GM21786 (cell line): Measurements from ENCODE around the gene MRPL18.
"Not testable (repeated sequence)": the region's sequence is repeated elsewhere in the genome, so short reads cannot be mapped to it uniquely, and the experiment has no call there.

Source experiments
- ATAC-seq: cut with Tn5 transposase; IDR thresholded peaks from one replicate; pipeline ENCODE4 v1.9.1; 2021; ENCODE audit not compliant: unreplicated experiment

Gene MRPL18

DNA sequence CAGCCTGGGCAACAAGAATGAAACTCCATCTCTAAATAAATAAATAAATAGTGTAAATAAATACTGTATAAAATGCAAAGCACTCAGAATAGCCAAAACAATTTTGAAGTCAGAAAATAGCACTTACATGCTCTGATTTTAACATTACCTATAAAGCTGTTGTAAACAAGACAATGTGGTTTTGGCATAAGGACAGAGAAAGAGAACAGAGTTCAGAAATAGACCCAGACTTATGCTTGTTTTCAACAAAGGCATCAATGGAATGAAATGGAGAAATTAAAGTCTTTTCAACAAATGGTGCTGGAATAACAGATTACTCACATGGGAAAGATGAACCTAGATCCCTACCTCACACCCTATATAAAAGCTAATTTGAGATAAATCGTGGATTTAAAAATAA is 18.1 kb upstream of the MRPL18 start:
- no peak for ATAC-seq

DNA sequence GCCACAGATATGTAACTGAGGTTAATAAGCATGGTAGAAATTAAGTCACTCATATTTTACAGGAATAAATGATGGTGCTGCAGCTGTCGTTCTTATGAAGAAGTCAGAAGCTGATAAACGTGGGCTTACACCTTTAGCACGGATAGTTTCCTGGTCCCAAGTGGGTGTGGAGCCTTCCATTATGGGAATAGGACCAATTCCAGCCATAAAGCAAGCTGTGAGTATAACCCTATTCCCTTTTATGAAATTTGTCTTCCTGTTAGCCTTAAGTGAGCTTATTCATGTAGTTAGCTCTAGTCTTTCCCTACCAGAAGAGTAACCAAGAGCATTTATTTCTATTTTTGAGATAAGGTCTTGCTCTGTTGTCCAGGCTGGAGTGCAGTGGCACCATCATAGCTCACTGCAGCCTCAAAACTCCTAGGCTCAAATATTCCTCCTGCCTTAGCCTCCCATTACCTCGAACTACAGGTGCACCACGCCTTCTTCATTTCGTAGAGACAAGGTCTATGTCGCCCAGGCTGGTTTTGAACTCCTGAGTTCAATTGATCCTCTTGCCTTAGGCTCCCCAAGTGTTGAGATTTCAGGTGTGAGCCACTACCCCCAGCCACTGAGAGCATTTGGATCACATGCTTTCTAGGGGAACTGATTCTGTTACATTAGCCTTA is 12.9 kb upstream of the MRPL18 start:
- ATAC-seq = no peak

DNA sequence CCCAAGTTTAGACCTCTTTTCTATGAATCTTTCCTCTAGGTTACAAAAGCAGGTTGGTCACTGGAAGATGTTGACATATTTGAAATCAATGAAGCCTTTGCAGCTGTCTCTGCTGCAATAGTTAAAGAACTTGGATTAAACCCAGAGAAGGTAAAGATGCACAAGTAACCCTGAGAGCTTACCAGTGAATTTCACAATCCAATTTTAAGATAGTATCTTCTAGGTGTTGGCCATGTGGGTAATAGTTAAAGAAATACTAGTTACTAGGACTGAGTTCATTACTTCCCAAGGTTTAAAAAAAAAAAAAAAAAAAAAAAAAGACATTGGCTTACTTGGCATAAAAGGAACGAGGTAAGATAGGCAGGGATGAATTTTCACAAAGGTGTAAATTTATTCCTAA is 12.1 kb upstream of the MRPL18 start:
- no peak for ATAC-seq

DNA sequence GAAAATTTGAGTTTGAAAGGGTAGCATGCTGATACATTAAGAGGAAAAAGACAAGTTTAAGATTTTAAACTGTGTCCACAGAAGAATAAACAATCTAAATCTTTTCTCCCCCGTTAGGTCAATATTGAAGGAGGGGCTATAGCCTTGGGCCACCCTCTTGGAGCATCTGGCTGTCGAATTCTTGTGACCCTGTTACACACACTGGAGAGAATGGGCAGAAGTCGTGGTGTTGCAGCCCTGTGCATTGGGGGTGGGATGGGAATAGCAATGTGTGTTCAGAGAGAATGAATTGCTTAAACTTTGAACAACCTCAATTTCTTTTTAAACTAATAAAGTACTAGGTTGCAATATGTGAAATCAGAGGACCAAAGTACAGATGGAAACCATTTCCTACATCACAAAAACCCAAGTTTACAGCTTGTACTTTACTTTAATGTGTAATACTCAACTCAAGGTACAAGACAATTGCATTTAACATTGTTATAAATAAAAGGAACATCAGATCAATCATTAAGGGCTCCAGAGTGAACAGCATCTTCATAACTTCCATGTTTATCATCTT is 11.6 kb upstream of the MRPL18 start:
- no peak for ATAC-seq

DNA sequence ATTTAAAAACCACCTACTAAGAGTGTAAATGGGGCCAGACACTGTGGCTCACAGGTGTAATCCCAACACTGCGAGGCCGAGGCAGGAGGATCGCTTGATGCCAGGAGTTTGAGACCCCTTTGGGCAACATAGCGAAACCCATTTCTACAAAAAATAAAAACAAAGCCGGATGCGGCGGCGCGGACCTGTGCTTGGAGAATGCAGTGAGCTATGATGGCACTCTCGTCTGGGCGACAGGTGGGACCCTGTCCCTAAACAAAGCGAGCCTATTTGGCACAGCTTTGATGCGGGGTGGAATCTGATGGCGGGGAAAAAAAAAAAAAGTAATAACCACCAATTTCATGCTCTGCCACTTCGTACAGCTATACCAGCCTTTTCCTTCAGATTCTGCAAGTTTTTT is 2.0 kb upstream of the MRPL18 start:
- no peak for ATAC-seq

DNA sequence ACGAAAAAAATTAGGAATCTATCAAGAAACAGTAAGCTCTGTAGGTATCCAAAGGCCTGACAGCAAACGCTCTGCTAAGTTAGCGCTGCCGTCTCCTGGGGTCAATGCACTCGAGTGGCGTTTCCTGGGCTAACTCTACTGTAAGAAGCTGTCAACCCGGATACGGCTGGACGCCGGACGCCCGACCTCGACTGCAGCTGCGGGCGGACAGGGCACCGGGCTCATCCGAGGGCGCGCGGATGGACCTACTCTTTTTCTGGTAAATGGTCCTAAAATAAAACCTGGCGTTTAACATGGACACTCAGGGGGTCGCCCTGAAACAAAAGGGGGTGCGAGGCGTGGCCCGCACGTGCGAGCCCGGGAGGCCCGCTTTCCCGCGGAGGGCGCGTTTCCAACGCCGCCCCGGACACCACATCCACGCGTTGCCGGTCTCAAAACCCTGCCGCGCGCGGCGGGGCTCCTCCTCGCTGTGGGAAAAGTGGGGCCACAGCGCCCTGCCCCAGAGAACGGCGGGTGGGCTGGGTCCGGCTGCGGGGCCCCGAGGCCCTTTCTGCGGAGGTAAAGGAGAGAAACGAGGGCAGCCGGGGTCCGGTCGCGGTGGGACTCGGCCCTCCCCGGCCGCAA is 1.4 kb upstream of the MRPL18 start:
- ATAC-seq = no peak

DNA sequence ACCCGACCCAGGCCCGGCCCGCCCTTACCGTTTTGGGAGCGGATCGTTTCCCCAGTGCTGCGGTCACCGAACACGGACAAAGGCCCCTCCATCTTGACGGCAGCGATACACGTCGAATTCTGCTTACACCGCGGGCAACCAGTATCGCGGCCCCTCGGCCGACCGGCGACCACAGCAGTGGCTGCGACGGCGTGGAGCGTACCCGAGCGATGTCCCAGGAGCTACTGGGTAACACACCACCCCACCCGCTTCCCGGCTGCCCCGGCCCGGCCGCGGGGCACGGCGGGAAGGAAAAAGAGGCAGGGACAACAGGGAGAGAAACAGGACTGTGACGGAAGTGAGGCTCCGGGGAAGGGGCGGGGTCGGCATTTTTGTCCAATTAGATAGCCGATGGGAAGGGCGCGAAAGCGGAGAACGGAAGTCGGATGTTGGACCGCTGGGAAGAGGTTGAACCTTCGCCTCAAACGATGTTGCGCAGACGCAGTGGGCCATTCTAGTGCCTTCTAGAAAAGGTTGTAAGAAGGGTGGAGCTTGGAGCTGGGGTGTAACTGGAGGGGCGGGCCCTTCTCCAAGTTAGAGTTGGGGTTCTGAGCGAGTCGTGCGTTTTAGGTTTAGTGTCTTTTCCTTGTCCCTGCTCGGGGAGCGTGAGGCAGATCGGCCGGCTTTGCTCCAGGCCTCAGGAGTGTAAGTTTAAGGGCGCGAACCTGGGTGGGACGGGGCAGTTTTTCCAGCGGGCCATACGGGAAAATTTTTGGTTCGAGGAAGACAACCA is 704 bp upstream of the MRPL18 start, which contains the start of gene TCP1:
Gene TCP1 (minus strand): TSS at position 226 of the 772 bp plus-strand sequence. CDS start 134 bp downstream, at position 92.
- peak; percentile 68 for ATAC-seq

DNA sequence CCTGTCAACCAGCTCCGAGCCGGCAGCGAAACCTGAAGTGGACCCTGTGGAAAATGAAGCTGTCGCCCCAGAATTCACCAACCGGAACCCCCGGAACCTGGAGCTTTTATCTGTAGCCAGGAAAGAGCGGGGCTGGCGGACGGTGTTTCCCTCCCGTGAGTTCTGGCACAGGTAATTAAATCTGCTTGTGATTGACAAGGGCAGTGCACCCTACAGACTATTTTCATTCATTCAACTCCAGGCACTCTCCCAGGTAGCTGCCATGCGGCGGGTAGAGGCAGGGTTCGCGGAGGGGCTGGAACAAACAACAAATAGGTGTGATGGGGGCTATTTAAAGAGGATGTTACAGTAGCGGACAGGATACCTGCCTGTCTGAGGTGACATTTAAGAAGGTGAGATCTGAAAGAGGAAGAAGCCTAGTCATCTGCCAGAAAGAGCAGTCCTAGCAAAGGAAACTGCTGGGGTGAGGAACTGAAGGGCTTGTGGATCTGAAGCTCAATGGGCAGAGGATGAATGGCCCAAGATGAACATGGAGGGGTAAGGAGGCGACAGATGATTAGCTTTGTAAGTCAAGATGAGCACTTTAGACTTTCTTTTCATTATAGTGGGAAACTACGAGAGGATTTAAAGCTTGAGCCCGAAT is 810 bp downstream of the MRPL18 start:
- no peak for ATAC-seq

DNA sequence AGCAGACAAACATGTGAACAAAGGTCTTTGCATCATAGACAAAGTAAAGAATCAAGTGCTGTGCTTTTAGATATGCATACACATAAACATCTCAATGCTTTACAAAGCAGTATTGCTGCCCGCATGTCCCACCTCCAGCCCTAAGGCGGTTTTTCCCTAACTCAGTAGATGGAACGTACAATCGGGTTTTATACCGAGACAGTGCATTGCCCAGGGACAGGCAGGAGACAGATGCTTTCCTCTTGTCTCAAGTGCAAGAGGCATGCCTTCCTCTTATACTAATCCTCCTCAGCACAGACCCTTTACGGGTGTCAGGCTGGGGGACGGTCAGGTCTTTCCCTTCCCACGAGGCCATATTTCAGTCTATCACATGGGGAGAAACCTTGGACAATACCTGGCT is 4.7 kb downstream of the MRPL18 start:
- ATAC-seq = not testable (repeated sequence)

DNA sequence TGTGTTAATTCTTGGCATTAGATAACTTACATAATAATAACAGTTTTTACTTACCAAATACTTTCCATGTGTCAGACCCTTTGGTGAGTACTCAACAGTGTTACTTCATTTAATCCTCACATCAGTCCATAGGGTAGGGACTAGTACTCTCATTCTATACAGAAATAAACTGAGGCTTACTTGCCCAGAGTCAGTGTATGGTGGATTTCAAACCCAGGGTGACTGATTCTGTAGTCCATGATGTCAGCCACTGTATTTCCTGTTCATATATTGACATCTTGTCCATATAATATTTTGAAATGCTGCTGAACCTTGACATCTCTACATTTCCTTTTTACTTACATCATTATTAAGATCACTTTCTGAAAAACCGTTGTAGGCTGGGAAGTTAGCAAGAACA is 7.3 kb downstream of the MRPL18 start:
- no peak for ATAC-seq

DNA sequence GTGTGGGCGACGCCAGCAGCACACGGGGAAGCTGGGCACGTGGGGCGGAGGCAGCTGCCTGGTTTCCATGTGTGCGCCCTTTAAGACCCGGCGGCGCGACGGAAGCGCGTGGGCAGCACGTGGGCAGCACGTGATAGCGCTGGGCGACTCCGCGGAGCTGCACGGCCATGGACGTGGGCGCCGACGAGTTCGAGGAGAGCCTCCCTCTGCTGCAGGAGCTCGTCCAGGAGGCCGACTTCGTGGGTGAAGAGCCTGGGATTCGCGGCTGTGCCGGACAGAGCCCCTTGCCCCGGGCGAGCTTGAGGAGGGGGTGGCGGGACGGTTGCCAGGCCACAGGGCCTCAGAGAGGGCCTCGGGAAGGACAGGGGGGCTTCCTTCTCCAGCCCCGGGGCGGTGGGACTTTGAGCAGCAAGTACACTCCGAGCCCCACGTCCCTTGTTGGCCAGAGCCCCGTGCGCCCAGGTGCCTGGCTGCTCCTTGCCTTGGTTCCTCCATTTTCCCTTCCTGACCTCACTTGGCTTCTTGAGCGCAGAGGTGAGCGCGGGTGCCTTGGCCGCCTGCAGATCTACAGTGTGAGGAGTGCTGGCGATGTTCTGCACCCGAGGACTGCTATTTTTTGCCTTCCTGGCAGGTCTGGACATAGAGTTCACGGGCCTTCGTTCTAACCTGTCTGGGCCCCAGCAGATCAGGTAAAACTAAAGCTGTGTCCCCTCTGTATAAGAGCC is 10.0 kb downstream of the MRPL18 start, which contains the start of gene PNLDC1:
Gene PNLDC1 (plus strand): TSS at position 136 of the 725 bp plus-strand sequence. CDS start 32 bp downstream, at position 168.
- ATAC-seq = no peak

DNA sequence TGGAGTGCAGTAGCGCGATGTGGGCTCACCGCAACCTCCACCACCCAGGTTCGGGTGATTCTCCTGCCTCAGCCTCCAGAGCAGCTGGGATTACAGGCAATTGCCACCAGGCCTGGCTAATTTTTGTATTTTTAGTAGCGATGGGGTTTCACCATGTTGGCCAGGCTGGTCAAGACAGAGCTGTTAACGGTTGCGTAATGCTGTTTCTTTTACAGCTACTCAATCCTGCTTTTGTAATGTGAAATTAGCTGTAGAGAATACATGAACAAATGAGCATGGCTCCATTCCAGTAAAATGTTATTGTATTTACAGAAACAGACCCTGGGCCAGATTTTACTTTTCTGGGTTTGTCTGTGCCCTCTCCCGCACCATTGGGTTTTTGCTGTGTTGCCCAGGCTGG is 11.7 kb downstream of the MRPL18 start:
- no peak for ATAC-seq

DNA sequence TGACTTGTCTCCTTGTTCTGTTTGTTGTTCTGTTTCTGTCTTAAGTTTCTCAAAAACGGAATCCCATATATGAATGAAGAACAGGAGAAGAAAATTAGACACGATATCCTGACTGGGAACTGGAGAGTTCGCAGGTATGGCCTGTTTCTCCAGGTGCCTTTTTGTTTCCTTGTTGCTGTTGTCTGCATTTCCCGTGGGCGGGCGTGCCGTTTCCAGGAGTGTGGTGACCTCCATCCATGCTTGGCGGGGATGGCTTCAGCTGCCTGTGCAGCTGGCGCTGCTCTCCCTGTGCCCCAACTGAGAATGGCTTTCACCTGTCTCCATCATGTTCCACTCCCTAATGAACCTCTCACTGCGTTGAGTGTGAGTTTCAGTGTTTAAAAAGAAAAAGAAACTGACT is 14.2 kb downstream of the MRPL18 start:
- no peak for ATAC-seq

DNA sequence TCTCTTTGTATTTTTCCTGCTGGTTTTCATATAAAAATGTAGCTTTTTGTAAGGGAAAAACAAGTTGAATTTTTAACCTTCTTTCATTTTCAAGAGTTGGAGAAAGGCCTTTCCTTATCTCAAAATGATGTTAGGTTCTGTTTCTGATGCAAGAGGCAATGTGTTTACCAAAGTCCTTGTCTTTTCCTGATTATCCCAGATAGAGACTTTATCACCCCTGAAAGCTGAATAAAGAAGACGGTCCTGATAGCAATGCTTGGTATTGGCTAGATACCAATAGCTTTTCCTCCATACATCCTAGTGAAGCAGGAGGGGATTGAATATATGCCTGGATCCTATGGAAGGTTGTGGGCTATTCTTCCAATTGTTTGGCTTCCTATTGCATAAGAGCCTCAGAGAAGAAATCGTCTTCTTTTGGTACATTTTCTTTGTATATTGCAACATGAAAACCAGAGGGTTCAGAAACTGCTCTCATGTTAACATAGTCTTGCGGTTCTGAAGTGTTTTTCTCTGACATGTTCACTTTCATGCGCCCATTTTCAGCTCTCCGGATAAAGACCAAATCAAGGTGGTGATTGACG is 15.3 kb downstream of the MRPL18 start:
- no peak for ATAC-seq

DNA sequence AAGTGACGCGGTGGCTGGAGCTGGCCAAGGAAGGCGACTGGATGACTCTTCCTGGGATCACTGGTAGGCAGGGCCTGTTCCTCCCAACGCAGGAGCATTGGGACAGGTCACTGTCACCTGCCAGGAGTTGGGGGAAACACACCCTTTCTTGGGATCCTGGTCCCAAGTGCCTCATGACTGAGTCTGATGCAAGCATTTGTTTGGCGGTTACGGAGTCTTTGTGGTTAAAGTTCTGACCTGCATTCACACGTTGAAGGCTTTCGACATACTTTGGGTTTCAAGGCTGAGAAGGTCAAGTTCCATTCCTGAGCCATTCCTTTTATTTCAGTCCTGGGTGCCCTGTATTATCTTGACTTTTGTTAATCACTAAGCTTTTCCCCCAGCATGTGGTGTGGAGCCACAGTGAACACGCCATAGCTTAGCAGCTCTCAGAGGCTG is 15.8 kb downstream of the MRPL18 start:
- no peak for ATAC-seq

DNA sequence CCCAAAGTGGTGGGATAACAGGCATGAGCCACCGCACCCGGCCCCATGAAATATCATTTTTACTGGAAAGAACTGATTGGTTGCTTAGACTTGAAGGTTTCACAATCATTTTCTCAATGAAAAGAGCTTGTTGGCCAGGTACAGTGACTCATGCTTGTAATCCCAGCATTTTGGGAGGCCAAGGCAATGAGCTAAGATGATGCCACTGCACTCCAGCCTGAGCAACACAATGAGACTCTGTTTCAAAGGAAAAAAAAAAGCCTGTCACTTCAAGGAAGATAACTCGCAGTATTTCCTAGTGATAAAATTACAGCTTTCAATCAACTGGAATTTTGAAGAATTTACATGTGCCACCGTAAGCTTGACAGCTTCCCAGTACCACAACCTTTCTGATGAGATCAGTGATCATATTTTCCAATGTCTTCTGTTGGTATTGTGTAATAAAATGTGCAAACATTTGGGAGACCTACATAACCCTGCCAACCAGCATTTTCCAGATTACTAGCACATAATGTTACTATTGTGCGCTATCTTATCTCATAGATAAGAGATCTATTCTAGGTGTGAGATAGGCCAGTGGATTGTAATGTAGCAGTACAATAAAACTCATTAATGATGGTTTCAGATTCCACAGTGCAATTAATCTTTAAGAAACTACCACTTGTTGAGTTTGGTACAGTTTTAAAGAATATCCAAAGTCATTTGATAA is 17.0 kb downstream of the MRPL18 start:
- no peak for ATAC-seq

DNA sequence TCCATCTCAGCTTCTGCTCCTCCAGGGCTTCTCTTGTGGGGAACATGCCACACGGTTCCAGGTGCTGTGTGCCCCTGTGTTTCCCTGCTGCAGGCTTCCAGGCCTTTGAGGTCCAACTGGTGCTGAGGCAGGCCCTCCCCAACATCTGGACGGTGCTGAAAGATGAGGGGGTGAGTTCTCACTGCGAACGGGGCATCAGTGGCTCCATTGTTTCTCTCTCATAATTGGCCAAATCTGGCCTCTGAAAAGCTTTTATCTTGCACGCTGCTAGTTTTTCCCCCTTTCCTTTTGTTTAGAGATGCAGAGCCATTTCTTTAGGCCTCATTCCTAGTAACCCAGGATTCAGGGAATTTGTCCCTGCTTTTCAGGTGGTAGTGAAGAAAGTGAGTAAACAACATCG is 18.4 kb downstream of the MRPL18 start:
- no peak for ATAC-seq

DNA sequence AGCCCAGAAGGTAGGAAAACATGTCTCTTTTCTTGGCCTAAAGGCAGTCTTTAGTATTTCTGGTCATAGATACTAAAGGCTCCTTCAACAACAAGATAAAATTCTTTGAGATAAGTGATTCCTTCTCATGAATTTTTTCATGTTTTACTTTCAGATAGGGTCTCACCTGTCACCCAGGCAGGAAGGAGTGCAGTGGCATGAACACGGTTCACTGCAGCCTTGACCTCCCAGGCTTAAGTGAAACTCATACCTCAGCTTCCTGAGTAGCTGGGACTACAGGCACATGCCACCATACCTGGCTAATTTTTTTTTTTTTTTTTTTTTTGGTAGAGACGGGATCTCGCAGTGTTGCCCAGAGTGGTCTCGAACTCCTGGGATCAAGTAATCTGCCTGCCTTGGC is 18.9 kb downstream of the MRPL18 start:
- ATAC-seq = peak; percentile 62

DNA sequence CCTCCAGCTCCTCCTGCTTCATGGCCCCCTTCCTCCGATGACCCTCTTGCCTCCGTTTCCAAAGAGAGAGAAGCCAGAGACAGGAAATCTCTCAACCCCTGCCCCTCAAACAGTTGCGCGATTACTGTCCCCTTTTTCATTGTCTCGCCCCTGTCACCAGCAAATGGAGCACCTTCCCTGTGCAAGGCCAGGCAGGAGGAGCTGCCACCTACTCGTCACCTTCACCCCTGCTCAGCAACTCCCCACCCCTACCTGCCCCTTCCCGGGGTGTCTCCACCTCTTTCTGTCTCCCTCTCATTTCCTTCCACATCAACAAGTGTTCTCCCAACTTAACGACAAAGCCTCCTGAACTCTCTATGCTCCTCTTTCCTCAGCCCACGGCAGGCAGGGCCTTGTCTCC is 23.5 kb downstream of the MRPL18 start:
- no peak for ATAC-seq
